ENCODE data around the gene SFXN3.

- no peak for TF ChIP-seq GATA2 (IDR thresholded peaks at IDR 0.05; ENCODE audit: low read depth, low read length)
- TF ChIP-seq GATA3 (IDR thresholded peaks at IDR 0.05; ENCODE audit: low read depth, low read length): no peak
Observed at GRCh38 chr10:101013365-101013825, 17.6 kb upstream of the SFXN3 start.

Measured in SH-SY5Y (cell line).